Left ventricle myocardium superior (tissue), 1 donor: ENCODE results near the gene KLRK1. TPM values are rescaled to one million over a fixed set of nuclear protein-coding genes. Genes with fewer than 3 reads are reported as not detected.
"Not testable (repeated sequence)": the region's sequence is repeated elsewhere in the genome, so short reads cannot be mapped to it uniquely, and the experiment has no call there.

ENCODE experiments used
- ATAC-seq: fragments of 200-7000 bp; cut with Tn5 transposase; one replicate; pipeline ENCODE4 v1.9.1; 2020; ENCODE audit warnings: mild to moderate bottlenecking, moderate library complexity
- DNase-seq: peaks from one replicate; pipeline ENCODE4 v3.0.0-alpha.2; 2020
- intact Hi-C: fragments of 100-400 bp; cut with micrococcal nuclease; formaldehyde crosslinking; loops from one replicate; pipeline ENCODE4 v1.11.0; 2022
- total RNA-seq: library from RNA; stranded (reverse); fragmentation: NEBNext Ultra II Directional; extraction: Animal tissue kit (Norgen Biotek cat#: 25700); gene quantifications from one replicate; pipeline ENCODE4 v1.2.1, GENCODE V29; 2021
- donor health status: DM: no; HTN: yes; CAD: no; lungs with severe emphysema.

Gene KLRK1
- total RNA-seq, 1 donor from 2014 or later: not detected

GRCh38 chr12:10364815-10365622 is 24.8 kb downstream of the KLRK1 start:
- DNase-seq (peak; percentile 38), ATAC-seq (peak; percentile 88)
- intact Hi-C loops: no loop called here

GRCh38 chr12:10363914-10364814 is 25.7 kb downstream of the KLRK1 start:
- ATAC-seq: peak; percentile 76

DNA sequence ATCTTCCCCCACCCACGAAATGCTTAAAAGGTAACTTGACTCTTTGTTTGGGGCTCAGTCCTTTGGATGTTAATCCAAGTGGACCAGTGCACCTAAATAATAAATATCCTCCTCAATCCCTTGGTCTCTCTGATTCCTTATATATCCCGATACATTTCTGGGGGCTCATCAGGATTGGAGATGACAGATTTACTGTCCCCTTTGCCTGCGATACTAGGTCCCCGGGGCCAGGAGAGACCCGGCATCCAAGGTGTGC is 26.3 kb downstream of the KLRK1 start:
- intact Hi-C loops: no loop called here
- no peak for DNase-seq
- ATAC-seq: no peak

More at GRCh38 chr12:10363914-10364814, 25.7 kb downstream of the KLRK1 start:
- DNase-seq: peak; percentile 40
- intact Hi-C loops: no loop called here

- ATAC-seq (no peak), DNase-seq (no peak)
- intact Hi-C loops: no loop called here
Observed at GRCh38 chr12:10362828-10363657, 26.8 kb downstream of the KLRK1 start.

GRCh38 chr12:10362325-10362724 is 27.5 kb downstream of the KLRK1 start:
- ATAC-seq (no peak), DNase-seq (no peak)
- intact Hi-C loops: no loop called here

DNA sequence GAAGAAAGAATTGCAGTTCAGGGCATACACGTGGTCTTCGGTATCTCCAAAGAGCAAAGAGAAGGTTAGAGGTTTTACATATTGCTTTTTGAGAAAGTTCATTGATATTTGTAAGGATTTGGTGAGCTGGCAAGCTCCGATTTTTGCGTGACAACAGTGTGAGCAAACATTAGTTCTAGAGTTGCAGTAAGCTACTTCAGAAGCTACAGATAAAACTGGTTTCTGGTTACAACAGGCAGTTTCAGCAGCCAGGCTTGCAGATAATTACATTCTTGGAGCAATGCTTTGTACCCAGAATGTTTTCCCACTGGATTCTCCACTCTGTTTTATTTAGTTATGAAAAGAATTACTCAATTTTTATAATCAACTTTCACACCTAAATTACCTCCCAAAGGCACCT is 28.2 kb downstream of the KLRK1 start:
- no peak for ATAC-seq
- no peak for DNase-seq
- intact Hi-C loops: no loop called here

- intact Hi-C loops: no loop called here
- no peak for DNase-seq
- ATAC-seq: no peak
Observed at GRCh38 chr12:10361084-10361483, 28.8 kb downstream of the KLRK1 start.

DNA sequence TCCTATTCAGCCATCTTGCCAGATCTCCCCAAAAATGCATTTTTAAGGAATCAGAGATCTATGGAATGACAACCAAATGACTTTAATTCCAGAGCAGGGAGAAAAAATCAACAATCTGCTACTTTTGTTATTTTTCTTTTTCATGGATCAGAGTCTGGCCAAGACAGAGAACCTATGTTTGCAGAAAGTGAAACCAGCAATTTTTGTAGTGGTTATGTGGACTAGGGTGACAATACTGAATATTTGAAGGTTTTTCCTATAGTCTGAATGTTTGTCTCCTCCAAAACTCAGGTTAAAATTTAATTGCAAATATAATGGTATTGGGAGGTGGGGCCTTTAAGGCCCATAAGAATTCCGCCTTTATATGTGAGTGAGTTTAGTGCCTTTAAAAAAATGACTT is 30.9 kb downstream of the KLRK1 start:
- DNase-seq (no peak), ATAC-seq (no peak)
- intact Hi-C loops: no loop called here

DNA sequence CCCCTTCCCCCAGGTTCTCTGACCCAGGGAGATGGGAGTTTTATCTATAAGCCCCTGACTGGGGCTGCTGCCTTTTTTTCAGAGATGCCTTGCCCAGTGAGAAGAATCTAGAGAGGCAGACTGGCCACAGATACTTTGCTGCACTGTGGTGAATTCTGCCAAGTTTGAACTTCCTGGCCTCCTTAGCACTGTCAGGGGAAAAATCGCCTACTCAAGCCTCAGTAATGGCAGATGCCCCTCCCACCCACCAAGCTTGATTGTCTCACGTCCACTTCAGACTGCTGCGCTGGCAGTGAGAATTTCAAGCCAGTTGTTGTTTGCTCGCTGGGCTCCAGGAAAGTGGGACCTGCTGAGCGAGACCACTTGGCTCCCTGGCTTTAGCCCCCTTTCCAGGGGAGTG is 31.7 kb downstream of the KLRK1 start:
- no peak for ATAC-seq
- DNase-seq: no peak
- intact Hi-C loops: no loop called here

DNA sequence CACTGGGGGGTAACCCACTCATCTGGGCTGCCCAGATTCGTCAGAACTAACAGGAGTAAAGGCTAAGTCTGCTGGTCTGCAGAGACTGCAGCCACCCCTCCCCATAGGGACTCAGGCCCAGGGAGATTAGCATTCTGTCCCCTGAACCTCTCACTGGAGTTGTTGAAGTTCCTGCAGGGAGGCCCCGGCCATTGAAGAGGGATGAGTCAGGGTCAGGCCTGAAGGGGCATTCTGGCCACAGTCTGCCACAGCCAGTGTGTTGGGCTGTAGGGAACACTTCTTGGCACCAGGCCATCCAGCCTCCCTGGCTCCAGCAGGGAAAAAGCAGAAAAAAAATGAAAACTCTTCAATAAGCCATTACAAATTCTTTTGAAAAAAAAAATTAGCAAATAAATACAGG is 35.3 kb downstream of the KLRK1 start:
- no peak for DNase-seq
- intact Hi-C loops: no loop called here
- no peak for ATAC-seq

GRCh38 chr12:10354071-10354470 is 35.8 kb downstream of the KLRK1 start:
- ATAC-seq: no peak
- intact Hi-C loops: no loop called here
- no peak for DNase-seq

DNA sequence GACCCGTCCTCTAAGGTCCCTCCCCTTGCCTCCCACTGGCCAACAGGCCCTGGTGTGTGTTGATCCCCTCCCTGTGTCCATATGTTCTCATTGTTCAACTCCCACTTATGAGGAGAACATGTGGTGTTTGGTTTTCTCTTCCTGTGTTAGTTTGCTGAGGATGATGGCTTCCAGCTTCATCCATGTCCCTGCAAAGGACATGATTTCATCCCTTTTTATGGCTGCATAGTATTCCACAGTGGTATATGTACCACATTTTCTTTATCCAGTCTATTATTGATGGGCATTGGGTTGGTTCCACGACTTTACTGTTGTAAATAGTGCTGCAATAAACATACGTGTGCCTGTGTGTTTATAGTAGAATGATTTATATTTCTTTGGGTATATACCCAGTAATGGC is 38.4 kb downstream of the KLRK1 start:
- ATAC-seq, intact Hi-C loops, DNase-seq: not testable (repeated sequence)

DNA sequence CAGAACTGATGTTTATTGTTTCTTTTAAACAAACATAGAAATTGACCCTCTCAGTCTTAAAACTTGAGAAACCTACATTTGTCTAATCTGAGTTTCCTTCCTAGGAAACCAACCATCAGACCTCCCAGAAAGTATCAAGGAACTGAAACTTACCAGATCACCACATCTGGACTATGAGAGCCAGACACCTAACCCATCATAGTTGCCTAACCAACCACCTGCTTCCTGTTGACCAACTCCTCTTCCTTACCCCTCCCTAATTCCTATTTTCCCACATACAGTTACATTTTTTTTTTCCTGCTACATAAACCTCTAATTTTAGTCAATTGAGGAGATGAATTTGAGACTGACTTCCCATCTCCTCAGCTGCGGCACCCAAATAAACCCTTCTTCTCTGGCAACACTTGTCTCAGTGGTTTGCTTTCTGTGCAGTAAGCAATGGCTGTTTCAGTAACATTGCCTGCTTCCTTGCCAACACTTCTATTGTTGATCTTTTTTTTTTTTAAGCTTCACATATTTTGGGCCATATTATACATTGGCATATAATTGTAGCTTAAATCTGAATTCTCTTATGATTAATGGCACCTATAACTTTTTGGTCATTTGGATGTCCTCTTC is 47.8 kb downstream of the KLRK1 start:
- intact Hi-C loops: no loop called here
- no peak for ATAC-seq

DNA sequence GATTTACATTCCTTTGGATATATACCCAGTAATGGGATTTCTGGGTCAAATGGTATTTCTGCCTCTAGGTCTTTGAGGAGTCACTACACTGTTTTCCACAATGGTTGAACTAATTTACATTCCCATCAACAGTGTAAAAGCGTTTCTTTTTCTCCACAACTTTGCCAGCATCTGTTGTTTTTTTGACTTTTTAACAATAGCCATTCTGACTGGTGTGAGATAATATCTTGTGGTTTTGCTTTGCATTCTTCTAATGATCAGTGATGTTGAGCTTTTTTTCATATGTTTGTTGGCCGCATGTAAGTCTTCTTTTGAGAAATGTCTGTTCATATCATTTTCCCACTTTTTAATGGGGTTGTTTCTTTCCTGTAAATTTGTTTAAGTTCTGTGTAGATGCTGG is 48.9 kb downstream of the KLRK1 start:
- intact Hi-C loops, DNase-seq, ATAC-seq: not testable (repeated sequence)

More for the DNA sequence above, 47.8 kb downstream of the KLRK1 start:
- no peak for DNase-seq

DNA sequence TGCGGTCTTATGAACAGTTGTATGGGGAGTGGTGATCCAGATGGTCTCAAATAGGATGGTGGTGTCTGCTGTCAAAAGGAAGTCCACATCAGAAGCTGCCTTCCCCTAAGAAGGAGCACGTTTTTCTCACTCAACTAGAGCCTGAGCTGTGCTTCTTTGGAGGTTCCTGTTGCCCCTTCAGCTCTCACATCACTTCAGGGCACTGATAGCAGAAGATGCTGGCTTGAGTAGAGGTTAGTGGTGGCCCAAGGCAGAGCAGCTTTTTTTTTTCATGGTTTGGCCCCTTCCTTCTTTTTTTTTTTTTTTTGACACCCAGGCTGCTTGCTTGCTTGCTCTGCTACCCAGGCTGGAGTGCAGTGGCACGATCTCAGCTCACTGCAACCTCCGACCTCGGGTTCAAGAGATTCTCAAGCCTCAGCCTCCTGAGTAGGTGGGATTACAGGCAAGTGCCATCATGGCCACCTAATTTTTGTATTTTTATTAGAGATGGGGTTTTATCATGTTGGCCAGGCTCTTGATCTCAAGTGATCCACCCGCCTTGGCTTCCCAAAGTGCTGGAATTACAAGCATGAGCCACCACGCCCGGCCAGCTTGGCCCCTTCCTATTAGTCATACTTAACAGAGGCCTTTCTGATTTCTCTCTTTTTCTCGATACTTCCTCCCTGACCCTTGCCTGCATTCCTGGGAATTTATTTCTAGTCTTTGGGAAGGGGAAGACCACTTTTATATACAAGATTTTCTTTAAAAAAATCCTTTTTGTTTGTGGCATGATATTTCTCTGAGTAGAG is 50.6 kb downstream of the KLRK1 start:
- DNase-seq (no peak), ATAC-seq (no peak)
- intact Hi-C loops: no loop called here

GRCh38 chr12:10338470-10338869 is 51.4 kb downstream of the KLRK1 start:
- ATAC-seq, intact Hi-C loops, DNase-seq: not testable (repeated sequence)

- intact Hi-C loops, ATAC-seq: not testable (repeated sequence)
- peak; percentile 24 for DNase-seq
Observed at GRCh38 chr12:10336196-10336595, 53.6 kb downstream of the KLRK1 start.

DNA sequence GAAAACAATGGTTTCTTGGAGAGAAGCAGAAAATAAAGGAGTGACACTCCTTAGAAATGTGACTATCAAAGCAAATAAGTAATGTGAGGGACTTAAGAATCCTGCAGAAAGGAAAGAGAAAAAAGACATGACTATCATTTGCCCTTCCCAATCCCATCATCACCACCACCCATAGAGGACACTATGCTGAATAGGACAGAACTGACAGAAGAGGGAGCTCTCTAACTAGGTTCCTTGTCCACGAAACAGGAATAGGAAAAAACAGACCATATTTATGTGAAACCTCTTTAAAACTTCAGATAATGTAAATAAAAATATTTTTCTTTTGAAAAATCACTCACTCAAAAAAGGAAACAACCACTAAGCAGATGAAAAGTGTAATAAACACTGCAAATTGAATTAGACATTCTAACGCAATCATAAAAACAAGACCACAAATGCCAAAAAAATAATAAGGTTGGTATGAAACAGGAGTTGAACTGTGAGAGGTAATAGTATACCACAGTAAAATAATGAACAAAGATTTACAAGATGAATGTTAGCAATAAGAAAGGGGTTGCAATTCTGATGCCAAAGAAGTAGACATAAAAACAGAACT is 58.1 kb downstream of the KLRK1 start:
- no peak for DNase-seq
- intact Hi-C loops: loop anchor here (2.0 kb wide), 1 partner anchor 231 kb away; no protein-coding TSS in a partner anchor
- ATAC-seq: peak; percentile 55
